Cardiac muscle cell (in vitro differentiated cells and primary cell): ENCODE data around the gene CKAP2L. TPM values are rescaled to one million over a fixed set of nuclear protein-coding genes. Genes with fewer than 3 reads are reported as not detected.
A peak's percentile ranks its signal among the peaks of the same experiment; 100 is the strongest.

Experiments used
- DNase-seq, 2 donors: peaks; one replicate each; pipeline versions ENCODE4 v3.0.0 to v3.0.0-alpha.2; 2010 to 2017; ENCODE audit warnings: low read depth in 1 of 2, low spot score in 1 of 2
- H3K27ac ChIP-seq: fragments of 200-600 bp; sonication (generic); 2 replicates; pipeline ENCODE4 v1.5.1; 2016
- H3K27me3 ChIP-seq: fragments of 200-600 bp; sonication (generic); 2 replicates; pipeline ENCODE4 v1.6.0; 2016; ENCODE audit warnings: control low read depth
- H3K36me3 ChIP-seq: fragments of 200-600 bp; sonication (generic); 2 replicates; pipeline ENCODE4 v1.5.1; 2016; ENCODE audit warnings: control low read depth
- H3K4me1 ChIP-seq: fragments of 200-600 bp; sonication (generic); 2 replicates; pipeline ENCODE4 v1.8.1; 2017; ENCODE audit warnings: low read depth, mild to moderate bottlenecking, mixed run types
- H3K4me3 ChIP-seq: fragments of 200-600 bp; sonication (generic); 2 replicates; pipeline ENCODE4 v1.5.1; 2016; ENCODE audit warnings: mild to moderate bottlenecking
- H3K9me3 ChIP-seq: fragments of 200-600 bp; sonication (generic); 2 replicates; pipeline ENCODE4 v1.5.1; 2017; ENCODE audit warnings: low read depth, mild to moderate bottlenecking, control low read depth
- polyA plus RNA-seq: library from polyadenylated mRNA; unstranded; fragments of >200 nt; fragmentation: Nextera tagmentation; extraction: Ambion mirVana; gene quantifications from 2 replicates; pipeline ENCODE4 v1.2.1, GENCODE V29; 2016
- total RNA-seq: library from RNA; depleted of rRNA; stranded (reverse); fragments of >200 nt; gene quantifications from 2 replicates; pipeline ENCODE4 v1.2.3, GENCODE V29; 2016
- TF ChIP-seq, protein P1 (sequence below): IDR thresholded peaks from 2 replicates; pipeline ENCODE4 v1.5.1; 2012; ENCODE audit warnings: low read depth, mild to moderate bottlenecking, low read length

Gene CKAP2L
- total and polyA plus RNA-seq, 2 experiments from 2014 or later = 4.0 to 13.7 TPM

DNA sequence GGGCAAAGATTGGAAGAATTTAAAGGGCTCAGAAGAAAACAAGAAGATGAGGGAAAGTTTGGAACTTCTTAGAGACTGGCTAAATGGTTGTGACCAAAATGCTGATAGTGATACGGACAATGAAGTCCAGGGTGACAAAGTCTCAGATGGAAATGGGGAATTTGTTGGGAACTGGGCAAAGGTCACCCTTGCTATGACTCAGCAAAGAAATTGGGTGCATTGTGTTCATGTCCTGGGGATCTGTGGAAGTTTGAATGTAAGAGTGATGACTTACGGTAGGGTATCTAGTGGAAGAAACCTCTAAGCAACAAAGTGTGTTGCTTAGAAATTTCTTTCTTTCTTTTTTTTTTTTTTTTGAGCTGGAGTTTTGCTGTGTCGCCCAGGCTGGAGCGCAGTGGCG is 25.9 kb upstream of the CKAP2L start:
- TF ChIP-seq, protein P1, sequence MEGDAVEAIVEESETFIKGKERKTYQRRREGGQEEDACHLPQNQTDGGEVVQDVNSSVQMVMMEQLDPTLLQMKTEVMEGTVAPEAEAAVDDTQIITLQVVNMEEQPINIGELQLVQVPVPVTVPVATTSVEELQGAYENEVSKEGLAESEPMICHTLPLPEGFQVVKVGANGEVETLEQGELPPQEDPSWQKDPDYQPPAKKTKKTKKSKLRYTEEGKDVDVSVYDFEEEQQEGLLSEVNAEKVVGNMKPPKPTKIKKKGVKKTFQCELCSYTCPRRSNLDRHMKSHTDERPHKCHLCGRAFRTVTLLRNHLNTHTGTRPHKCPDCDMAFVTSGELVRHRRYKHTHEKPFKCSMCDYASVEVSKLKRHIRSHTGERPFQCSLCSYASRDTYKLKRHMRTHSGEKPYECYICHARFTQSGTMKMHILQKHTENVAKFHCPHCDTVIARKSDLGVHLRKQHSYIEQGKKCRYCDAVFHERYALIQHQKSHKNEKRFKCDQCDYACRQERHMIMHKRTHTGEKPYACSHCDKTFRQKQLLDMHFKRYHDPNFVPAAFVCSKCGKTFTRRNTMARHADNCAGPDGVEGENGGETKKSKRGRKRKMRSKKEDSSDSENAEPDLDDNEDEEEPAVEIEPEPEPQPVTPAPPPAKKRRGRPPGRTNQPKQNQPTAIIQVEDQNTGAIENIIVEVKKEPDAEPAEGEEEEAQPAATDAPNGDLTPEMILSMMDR = no peak
- no peak for DNase-seq
- Histone ChIP-seq H3K27ac (no peak overlapping the region), H3K9me3 (no peaks in the 10 kb centered on the region), H3K4me3 (no peak overlapping the region), H3K27me3 (no peaks in the 10 kb centered on the region), H3K36me3 (no peaks in the 10 kb centered on the region), H3K4me1 (no peaks in the 10 kb centered on the region)

DNA sequence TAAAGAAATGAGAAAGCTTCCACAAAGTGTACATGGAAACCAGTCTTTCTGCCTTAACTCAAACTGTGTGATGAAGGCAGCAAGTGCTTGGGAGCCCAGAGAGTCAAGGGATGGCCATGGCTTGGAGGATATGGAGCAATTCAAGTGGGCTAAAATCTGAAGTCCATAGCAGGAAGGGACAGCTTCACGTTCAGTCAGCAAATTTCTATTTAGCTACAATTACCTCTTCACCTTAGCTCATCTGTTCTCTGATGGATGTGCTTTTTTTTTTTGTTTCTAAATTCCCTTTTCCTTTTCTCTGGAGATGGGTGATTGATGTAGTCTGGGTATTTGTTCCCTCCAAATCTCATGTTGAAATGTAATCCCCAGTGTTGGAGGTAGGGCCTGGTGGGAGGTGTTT is 24.8 kb upstream of the CKAP2L start:
- no peak for DNase-seq
- no peaks in the 10 kb centered on the region for H3K4me1 ChIP-seq
- H3K9me3 ChIP-seq = no peaks in the 10 kb centered on the region
- no peaks in the 10 kb centered on the region for H3K36me3 ChIP-seq
- no peak overlapping the region for H3K4me3 ChIP-seq
- no peaks in the 10 kb centered on the region for H3K27me3 ChIP-seq
- TF ChIP-seq, protein P1 = no peak
- no peak overlapping the region for H3K27ac ChIP-seq

DNA sequence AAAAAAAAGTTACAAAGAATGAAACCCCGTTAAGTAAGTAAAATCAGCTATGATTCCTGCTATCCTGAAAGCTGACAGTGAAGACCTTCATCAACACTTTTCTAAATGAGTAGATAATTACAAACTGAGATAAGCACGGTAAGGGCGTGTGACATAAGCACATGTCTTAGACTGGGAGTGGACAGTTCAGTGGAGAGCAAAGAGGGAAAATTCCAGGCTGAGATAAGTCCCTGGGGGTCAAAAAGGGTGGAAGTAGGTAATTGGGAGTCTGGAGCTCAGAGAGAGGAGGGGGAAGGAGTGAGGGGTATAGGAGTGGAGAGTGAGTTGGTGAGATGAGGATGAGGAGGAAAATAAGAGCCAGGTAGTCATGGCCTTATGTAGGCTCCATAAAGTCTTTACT is 24.2 kb upstream of the CKAP2L start:
- TF ChIP-seq, protein P1 = no peak
- H3K9me3 ChIP-seq = no peaks in the 10 kb centered on the region
- H3K4me1 ChIP-seq = no peaks in the 10 kb centered on the region
- no peak for DNase-seq
- H3K27me3 ChIP-seq = no peaks in the 10 kb centered on the region
- H3K27ac ChIP-seq = no peak overlapping the region
- no peaks in the 10 kb centered on the region for H3K36me3 ChIP-seq
- H3K4me3 ChIP-seq = no peak overlapping the region

DNA sequence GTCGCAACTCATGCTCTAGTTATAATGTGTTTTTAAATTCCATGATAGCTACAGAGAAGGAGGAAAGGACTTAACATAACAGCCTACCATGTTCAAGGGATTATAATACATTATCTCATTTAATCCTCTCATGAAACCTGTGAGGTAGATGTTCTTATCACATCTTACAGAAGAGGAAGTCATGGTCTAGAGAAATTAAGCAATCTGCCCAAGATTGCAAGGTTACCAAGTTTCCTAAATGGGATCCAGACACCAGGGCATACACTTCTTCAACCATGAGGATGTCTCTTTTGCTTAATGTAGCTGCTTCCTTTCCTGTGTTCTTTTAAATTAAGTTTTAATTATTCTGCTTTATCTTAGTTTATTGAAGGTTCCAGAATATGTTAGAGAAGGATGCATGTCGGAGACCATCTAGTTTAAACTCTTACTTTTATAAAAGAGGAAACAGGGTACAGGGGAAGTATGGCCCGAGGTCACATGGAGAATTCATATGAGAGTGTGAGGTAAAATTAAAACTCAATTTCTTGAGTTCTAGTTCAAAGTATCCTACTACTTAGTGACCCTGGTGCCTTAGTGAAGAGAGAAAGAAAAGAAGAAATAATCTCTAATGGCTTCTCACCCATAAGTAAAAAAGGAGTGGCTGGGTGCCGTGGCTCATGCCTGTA is 23.5 kb upstream of the CKAP2L start:
- no peaks in the 10 kb centered on the region for H3K9me3 ChIP-seq
- H3K4me1 ChIP-seq = no peaks in the 10 kb centered on the region
- H3K36me3 ChIP-seq = no peaks in the 10 kb centered on the region
- H3K27me3 ChIP-seq = no peaks in the 10 kb centered on the region
- H3K4me3 ChIP-seq = no peak overlapping the region
- no peak for DNase-seq
- TF ChIP-seq, protein P1 = no peak
- no peak overlapping the region for H3K27ac ChIP-seq

DNA sequence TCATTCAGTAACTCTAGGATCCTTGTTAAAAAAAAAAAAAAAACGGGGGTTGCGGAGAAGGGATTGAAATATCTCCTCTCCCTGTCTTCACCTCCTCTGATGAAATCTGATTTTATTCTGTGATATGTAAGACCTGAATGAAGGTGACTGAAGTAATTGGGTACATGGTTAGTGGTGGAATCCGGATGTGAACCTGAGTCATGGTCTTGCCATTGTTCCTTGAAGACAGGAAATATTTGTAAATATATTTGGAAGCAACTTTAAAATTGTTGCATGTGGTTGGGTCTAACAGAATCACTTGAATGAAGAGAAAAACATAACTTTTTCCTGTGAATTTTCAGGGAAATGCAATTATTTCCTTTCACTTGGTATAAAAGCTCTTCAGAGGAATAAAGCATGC is 22.9 kb upstream of the CKAP2L start:
- Histone ChIP-seq H3K9me3 (no peaks in the 10 kb centered on the region), H3K27me3 (no peaks in the 10 kb centered on the region), H3K4me1 (no peaks in the 10 kb centered on the region), H3K4me3 (no peak overlapping the region), H3K27ac (no peak overlapping the region), H3K36me3 (no peaks in the 10 kb centered on the region)
- TF ChIP-seq, protein P1 = no peak
- DNase-seq = peak in 1 of 2 donors; percentile 32
